Effector CD8-positive, alpha-beta T cell (primary cell): ENCODE results near the gene DHRSX.
"Not testable (repeated sequence)": the region's sequence is repeated elsewhere in the genome, so short reads cannot be mapped to it uniquely, and the experiment has no call there.

Experiments used
- DNase-seq: peaks from one replicate; lab custom pipeline; 2025; lab: John Stamatoyannopoulos, UW

The DHRSX gene

GRCh38 chrX:2263203-2263602 is 237.6 kb downstream of the DHRSX start:
- DNase-seq, result no peak

DNA sequence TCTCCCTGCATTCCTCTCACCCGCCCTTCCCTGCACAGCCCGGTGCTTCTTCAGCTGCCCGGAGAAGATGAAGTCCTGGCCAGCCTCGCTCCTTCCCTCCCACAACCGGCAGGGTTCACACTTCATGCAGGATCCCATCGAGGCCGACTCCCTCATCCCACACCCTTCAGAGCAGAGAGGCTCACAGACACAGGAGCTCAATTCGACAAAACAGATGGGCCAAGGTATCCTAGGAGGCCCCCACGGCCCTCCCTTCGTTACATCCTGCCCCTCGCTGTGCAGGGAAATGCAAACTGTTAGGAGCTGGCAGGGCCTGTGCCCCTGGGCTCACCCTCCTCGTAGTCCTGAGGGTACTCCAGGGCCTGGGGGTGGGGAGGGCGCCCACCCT is 238.1 kb downstream of the DHRSX start:
- DNase-seq, result no peak

- DNase-seq, result no peak
These were observed 238.7 kb downstream of the DHRSX start for GRCh38 chrX:2261831-2262667.

- no peak for DNase-seq
These were observed 248.3 kb downstream of the DHRSX start for GRCh38 chrX:2252331-2253065.

- no peak for DNase-seq
These were observed 249.6 kb downstream of the DHRSX start for GRCh38 chrX:2251211-2251610.

DNA sequence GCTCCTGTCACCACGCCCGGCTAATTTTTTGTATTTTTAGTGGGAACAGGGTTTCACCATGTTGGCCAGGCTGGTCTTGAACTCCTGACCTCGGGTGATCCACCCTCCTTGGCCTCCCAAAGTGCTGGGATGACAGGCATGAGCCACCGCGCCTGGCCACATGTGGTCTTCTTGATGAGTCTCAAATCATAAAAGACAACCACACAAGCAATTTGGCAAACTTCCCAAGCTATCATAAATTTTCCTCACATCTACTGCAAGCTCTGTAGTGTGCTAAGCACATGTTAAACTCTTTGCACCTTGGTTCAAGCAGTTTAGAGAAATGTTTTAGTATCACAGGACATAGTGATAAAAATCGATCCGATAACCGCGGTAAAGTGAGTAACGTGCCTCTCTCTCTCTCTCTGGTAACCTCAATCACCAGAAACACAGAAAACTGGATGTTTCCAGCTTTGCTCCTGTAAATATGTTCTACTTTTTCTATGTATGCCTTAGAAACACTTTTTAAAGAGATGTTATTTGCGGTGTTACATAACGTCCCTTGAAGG is 256.8 kb downstream of the DHRSX start:
- no peak for DNase-seq

- no peak for DNase-seq
These were observed 257.8 kb downstream of the DHRSX start for GRCh38 chrX:2242980-2243379.

DNA sequence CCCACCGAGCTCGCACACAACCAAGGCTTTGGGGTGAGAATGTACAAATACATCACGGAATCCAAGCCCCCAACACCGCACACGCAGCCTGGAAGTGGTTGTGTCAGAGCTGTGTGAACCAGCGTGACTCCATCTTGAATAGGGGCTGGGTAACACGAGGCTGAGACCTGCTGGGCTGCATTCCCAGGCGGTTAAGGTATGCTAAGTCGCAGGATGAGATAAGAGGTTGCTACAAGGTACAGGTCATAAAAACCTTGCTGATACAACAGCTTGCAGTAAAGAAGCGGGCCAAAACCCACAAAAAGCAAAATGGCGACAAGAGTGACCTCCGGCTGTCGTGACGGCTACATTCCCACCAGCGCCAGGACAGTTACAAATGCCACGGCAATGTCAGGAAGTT is 258.4 kb downstream of the DHRSX start:
- no peak for DNase-seq

GRCh38 chrX:2241496-2241895 is 259.3 kb downstream of the DHRSX start:
- not testable (repeated sequence) for DNase-seq

- not testable (repeated sequence) for DNase-seq
These were observed 260.0 kb downstream of the DHRSX start for GRCh38 chrX:2240761-2241160.

GRCh38 chrX:2237976-2238375 is 262.8 kb downstream of the DHRSX start:
- DNase-seq, result no peak

GRCh38 chrX:2231570-2232192 is 269.1 kb downstream of the DHRSX start:
- DNase-seq, result no peak

- DNase-seq, result no peak
These were observed 270.3 kb downstream of the DHRSX start for GRCh38 chrX:2230457-2230856.

DNA sequence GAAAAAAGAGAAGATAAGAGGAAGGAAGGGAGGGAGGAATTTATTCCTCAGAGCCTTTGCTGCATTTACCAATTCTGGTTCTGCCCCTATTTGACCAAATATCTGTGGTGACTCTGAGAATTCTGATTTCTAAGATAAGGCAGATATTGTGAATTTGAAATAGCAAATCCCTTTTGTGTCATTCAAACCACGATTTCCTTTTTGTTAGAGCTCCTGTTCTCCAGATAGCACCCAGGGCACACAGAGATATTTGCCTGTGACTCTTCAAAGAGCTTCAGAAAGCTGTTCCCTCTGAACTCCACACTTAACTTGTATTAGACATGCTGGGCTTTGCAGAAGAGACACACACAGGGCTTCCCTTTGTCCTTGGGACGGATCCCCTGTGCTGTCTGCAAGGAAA is 272.2 kb downstream of the DHRSX start:
- DNase-seq, result no peak

DNA sequence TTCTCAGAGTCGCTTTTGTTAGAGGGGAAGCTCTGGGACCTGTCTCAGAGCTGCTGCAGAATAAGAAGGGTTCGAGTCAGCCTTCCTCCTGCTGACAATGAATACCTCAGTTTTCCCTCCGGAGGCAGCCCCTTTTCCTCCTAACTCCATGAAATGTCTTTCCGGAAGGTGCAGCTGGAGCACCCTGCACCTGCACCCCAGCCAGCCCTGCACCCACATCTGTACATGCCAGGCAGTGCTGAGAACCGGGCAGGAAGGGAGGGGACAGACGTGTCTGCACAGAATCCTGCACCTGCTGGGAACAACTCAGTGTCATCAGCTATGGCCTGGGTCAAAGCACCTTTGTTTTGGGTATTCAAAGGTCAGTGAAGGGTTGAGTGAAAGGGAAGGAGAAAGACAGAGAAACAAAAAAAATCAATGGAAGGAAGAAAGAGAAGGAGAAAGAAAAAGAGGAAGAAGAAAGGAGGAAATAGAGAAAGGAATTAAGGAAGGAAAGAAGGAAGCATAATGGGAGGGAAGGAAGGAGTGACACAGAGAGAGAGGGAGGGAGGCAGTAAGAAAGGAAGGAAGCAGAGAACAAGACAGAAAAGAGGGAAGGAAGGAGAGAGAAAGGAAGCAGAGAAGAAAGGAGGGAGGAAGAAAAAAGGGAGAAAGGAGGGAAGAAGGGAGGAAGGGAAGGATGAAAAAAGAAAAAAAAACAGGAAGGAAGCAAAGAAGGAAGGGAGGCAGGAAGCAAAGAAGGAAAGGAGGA is 273.7 kb downstream of the DHRSX start:
- no peak for DNase-seq

- DNase-seq, result no peak
These were observed 274.6 kb downstream of the DHRSX start for GRCh38 chrX:2226182-2226581.

- DNase-seq, result no peak
These were observed 276.1 kb downstream of the DHRSX start for GRCh38 chrX:2224597-2225235.

GRCh38 chrX:2224161-2224560 is 276.6 kb downstream of the DHRSX start:
- no peak for DNase-seq

GRCh38 chrX:2220829-2221567 is 279.8 kb downstream of the DHRSX start:
- DNase-seq, result no peak

DNA sequence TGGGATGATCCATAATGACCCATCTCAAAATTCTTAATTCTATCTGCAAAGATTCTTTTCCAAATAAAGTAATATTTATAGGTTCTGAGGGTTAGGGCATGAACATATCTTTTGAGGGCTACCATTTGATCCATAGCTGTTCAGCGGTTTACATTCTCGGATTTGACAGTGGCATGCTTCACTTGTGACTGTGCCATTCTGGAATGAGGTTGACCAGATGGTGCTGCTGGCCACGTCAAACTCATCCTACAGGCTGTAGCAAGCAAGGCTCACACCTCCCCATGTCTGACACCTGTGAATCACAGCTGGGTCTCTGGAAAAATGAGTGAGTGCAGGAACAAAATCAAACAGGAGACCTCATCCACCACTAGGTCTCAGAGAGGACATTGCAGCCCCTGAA is 280.5 kb downstream of the DHRSX start:
- no peak for DNase-seq
